B cell (primary cell): ENCODE measurements around the gene KLHL6. TPM values are rescaled to one million over a fixed set of nuclear protein-coding genes. Genes with fewer than 3 reads are reported as not detected.

ENCODE experiments used
- ATAC-seq: fragments of 200-7000 bp; cut with Tn5 transposase; one replicate; pipeline ENCODE4 v1.10.0; 2021; ENCODE audit warnings: low read depth, mild to moderate bottlenecking, moderate number of reproducible peaks, moderate library complexity
- CTCF ChIA-PET: fragments of 350-600 bp; sonication (Branson Sonifier 250); formaldehyde crosslinking; loops from one replicate; lab custom pipeline; 2021; ENCODE audit warnings: antibody characterized with exemption, inconsistent platforms; lab: Charles Lee
- POLR2A ChIA-PET: fragments of 350-600 bp; sonication (Branson Sonifier 250); formaldehyde crosslinking; loops from one replicate; lab custom pipeline; 2021; ENCODE audit warnings: antibody characterized with exemption; lab: Charles Lee
- DNase-seq: peaks from one replicate; pipeline ENCODE4 v3.0.0; 2013
- H2AFZ ChIP-seq: 2 replicates; pipeline ENCODE4 v1.6.1; 2012; ENCODE audit warnings: mild to moderate bottlenecking, low read depth, low read length; ENCODE audit not compliant: insufficient read depth, poor library complexity, severe bottlenecking
- H3K27ac ChIP-seq, 2 donors: 1 replicate in 1 of 2; 2 replicates in 1 of 2; pipeline ENCODE4 v1.5.1; 2012 to 2013; ENCODE audit warnings: low read length in 2 of 2, mild to moderate bottlenecking in 2 of 2, moderate library complexity in 1 of 2
- H3K27me3 ChIP-seq, 4 experiments: fragments of 200-600 bp in 1 of 4; sonication (generic) in 1 of 4; replicated peaks in 1 of 4; 1 replicate in 2 of 4; 2 replicates in 2 of 4; pipeline versions ENCODE4 v1.6.1 to v1.7.0; 2013 to 2016; ENCODE audit warnings: low read length in 3 of 4, mild to moderate bottlenecking in 2 of 4, mixed read lengths in 1 of 4, moderate library complexity in 1 of 4; ENCODE audit not compliant: insufficient read depth in 4 of 4, control insufficient read depth in 3 of 4; ENCODE audit errors: control extremely low read depth in 1 of 4
- H3K36me3 ChIP-seq, 2 experiments: replicated peaks in 1 of 2; 1 replicate in 1 of 2; 2 replicates in 1 of 2; pipeline versions ENCODE4 v1.6.1 to v1.7.1; 2013; ENCODE audit warnings: low read length in 1 of 2; ENCODE audit not compliant: insufficient read depth in 2 of 2, control insufficient read depth in 1 of 2; ENCODE audit errors: control extremely low read depth in 1 of 2, extremely low read depth in 1 of 2
- H3K4me1 ChIP-seq, 2 donors: fragments of 200-600 bp in 1 of 2; sonication (generic) in 1 of 2; 1 replicate in 1 of 2; 2 replicates in 1 of 2; pipeline versions ENCODE4 v1.5.1 to v1.6.1; 2013 to 2017; ENCODE audit warnings: low read length in 2 of 2; ENCODE audit not compliant: control insufficient read depth in 2 of 2, insufficient read depth in 2 of 2
- H3K4me2 ChIP-seq: replicated peaks from 2 replicates; pipeline ENCODE3; 2012; ENCODE audit warnings: mild to moderate bottlenecking, low read depth, low read length; ENCODE audit not compliant: poor library complexity, severe bottlenecking
- H3K4me3 ChIP-seq, 5 experiments: fragments of 200-600 bp in 1 of 5; sonication (generic) in 1 of 5; 1 replicate in 3 of 5; 2 replicates in 2 of 5; pipeline versions ENCODE4 v1.5.1 to v1.7.0; 2011 to 2016; ENCODE audit warnings: low read length in 4 of 5, mild to moderate bottlenecking in 4 of 5, low read depth in 2 of 5, control low read depth in 1 of 5, moderate library complexity in 1 of 5; ENCODE audit not compliant: insufficient read depth in 1 of 5; ENCODE audit errors: control extremely low read depth in 1 of 5, extremely low read depth in 1 of 5
- H3K79me2 ChIP-seq: fragments of 200-600 bp; sonication (generic); one replicate; pipeline ENCODE4 v1.6.0; 2016; ENCODE audit warnings: low read length; ENCODE audit not compliant: control insufficient read depth, insufficient read depth
- H3K9ac ChIP-seq: fragments of 200-600 bp; sonication (generic); 2 replicates; pipeline ENCODE4 v1.6.1; 2017; ENCODE audit warnings: mild to moderate bottlenecking, low read length, moderate library complexity
- H3K9me3 ChIP-seq, 3 donors: one replicate each; pipeline versions ENCODE4 v1.6.1 to v1.7.1; 2013; ENCODE audit warnings: low read length in 2 of 3; ENCODE audit not compliant: control insufficient read depth in 2 of 3, insufficient read depth in 1 of 3; ENCODE audit errors: control extremely low read depth in 1 of 3
- H4K20me1 ChIP-seq: 2 replicates; pipeline ENCODE4 v1.6.0; 2012; ENCODE audit warnings: mild to moderate bottlenecking, low read length; ENCODE audit not compliant: insufficient read depth, control insufficient read depth, poor library complexity, severe bottlenecking
- H3K27ac Mint-ChIP-seq: one replicate; pipeline ENCODE4 v1.8.0; 2021; ENCODE audit warnings: mixed read lengths
- H3K27me3 Mint-ChIP-seq: one replicate; pipeline ENCODE4 v1.8.0; 2021; ENCODE audit warnings: mixed read lengths
- H3K4me1 Mint-ChIP-seq: one replicate; pipeline ENCODE4 v1.8.0; 2021; ENCODE audit warnings: mixed read lengths
- H3K4me3 Mint-ChIP-seq: one replicate; pipeline ENCODE4 v1.8.0; 2021; ENCODE audit warnings: mixed read lengths
- H3K9me3 Mint-ChIP-seq: one replicate; pipeline ENCODE4 v1.8.0; 2022; ENCODE audit warnings: mixed read lengths; ENCODE audit not compliant: insufficient read depth
- CTCF ChIP-seq: fragments of 200-600 bp; IDR thresholded peaks from one replicate; pipeline ENCODE4 v1.8.0; 2022; ENCODE audit warnings: antibody characterized with exemption, mild to moderate bottlenecking
- EZH2 ChIP-seq: IDR thresholded peaks from 2 replicates; pipeline ENCODE4 v1.6.1; 2012; ENCODE audit warnings: borderline replicate concordance, low read depth, mild to moderate bottlenecking, moderate library complexity, low read length; ENCODE audit not compliant: insufficient read depth, poor library complexity, severe bottlenecking
- WGBS: methylation state at CpG from one replicate; pipeline ENCODE4 v1.1.5; 2013; ENCODE audit warnings: missing lambda C conversion rate; ENCODE audit not compliant: insufficient coverage; 5-methylcytosine and 5-hydroxymethylcytosine counted together
- intact Hi-C: fragments of 100-400 bp; cut with micrococcal nuclease; formaldehyde crosslinking; loops from one replicate; pipeline ENCODE4 v1.10.0; 2022
- polyA plus RNA-seq: library from polyadenylated mRNA; depleted of rRNA; stranded (reverse); fragments of >200 nt; gene quantifications from 2 replicates; pipeline ENCODE4 v1.2.3, GENCODE V29; 2012
- total RNA-seq, 2 donors: library from RNA; stranded (reverse); fragments of 120-200 nt in 1 of 2; gene quantifications; 1 replicate in 1 of 2; 2 replicates in 1 of 2; pipeline versions ENCODE4 v1.2.3 to v1.2.4, GENCODE V29; 2013 to 2022

The KLHL6 gene
- total and polyA plus RNA-seq, 2 donors (not counting 1 experiment from before 2014, with no cell fraction given) = 29.6 to 69.7 TPM

GRCh38 chr3:183439515-183439914, 116.0 kb downstream of the KLHL6 start:
- Histone ChIP-seq H3K79me2 (no peaks in the 10 kb centered on the region), H3K27me3 (no peaks in the 10 kb centered on the region), H3K9ac (no peak overlapping the region), H3K4me2 (no peak overlapping the region), H3K4me3 (no peak overlapping the region), H4K20me1 (no peaks in the 10 kb centered on the region), H3K9me3 (peaks cover 3 to 16% (median 5%) of the 10 kb centered on the region in 3 donors), H3K27ac (no peak overlapping the region), H3K4me1 (peaks cover 5 to 7% of the 10 kb centered on the region in 2 donors), H3K36me3 (no peaks in the 10 kb centered on the region), H2AFZ (no peak overlapping the region)
- Mint-ChIP-seq H3K4me3 (no peak overlapping the region), H3K27ac (no peak overlapping the region), H3K4me1 (peaks cover 12% of the 10 kb centered on the region), H3K9me3 (peaks cover 14% of the 10 kb centered on the region), H3K27me3 (no peaks in the 10 kb centered on the region)
- TF ChIP-seq CTCF (no peak), EZH2 (no peak)
- ChIA-PET CTCF (no interaction called here), POLR2A (no interaction called here)
- intact Hi-C loops = no loop called here
- 100% methylated on average over 1 of the region's 3 CpGs for WGBS
- DNase-seq (no peak), ATAC-seq (no peak)

- Histone ChIP-seq H3K4me1 (peaks cover 5 to 7% of the 10 kb centered on the region in 2 donors), H3K4me3 (no peak overlapping the region), H3K27me3 (no peaks in the 10 kb centered on the region), H3K36me3 (no peaks in the 10 kb centered on the region), H3K9ac (no peak overlapping the region), H2AFZ (no peak overlapping the region), H4K20me1 (no peaks in the 10 kb centered on the region), H3K4me2 (no peak overlapping the region), H3K9me3 (peaks cover 2 to 10% (median 5%) of the 10 kb centered on the region in 3 donors), H3K27ac (no peak overlapping the region), H3K79me2 (no peaks in the 10 kb centered on the region)
- Mint-ChIP-seq H3K4me1 (peaks cover 12% of the 10 kb centered on the region), H3K9me3 (peaks cover 13% of the 10 kb centered on the region), H3K27me3 (peaks cover under 1% of the 10 kb centered on the region), H3K4me3 (no peak overlapping the region), H3K27ac (no peak overlapping the region)
- DNase-seq = no peak
- ChIA-PET CTCF (no interaction called here), POLR2A (no interaction called here)
- intact Hi-C loops = no loop called here
- WGBS = no CpG with 5 or more reads among the region's 1 CpG
- no peak for TF ChIP-seq EZH2
- TF ChIP-seq CTCF = no peak
- ATAC-seq = no peak
These were observed 116.8 kb downstream of the KLHL6 start for GRCh38 chr3:183438735-183439134.
